K562 (cell line): ENCODE measurements around the gene MAML3. TPM values are rescaled to one million over a fixed set of nuclear protein-coding genes. Genes with fewer than 3 reads are reported as not detected.

ENCODE experiments used
- ATAC-seq: fragments of 200-7000 bp; cut with Tn5 transposase; 3 replicates; pipeline ENCODE4 v1.9.1; 2020; ENCODE audit warnings: moderate library complexity
- BruUV-seq: library from RNA; stranded (reverse); fragments of 400-500 nt; replicated peaks from 2 replicates; lab custom pipeline; 2021; lab: Mats Ljungman, UMichigan
- CTCF ChIA-PET: fragments of 300-600 bp; formaldehyde crosslinking; extraction: SDS; loops from one replicate; lab custom pipeline; 2021; ENCODE audit warnings: low intra/inter-chr PET ratio; lab: Yijun Ruan, JAX
- POLR2A ChIA-PET: fragments of 300-600, 350-650 bp; sonication (Branson Sonifier 250); formaldehyde crosslinking; extraction: SDS; loops from one replicate; lab custom pipeline; 2021; ENCODE audit warnings: antibody characterized with exemption, inconsistent platforms; lab: Yijun Ruan, JAX
- DNase-seq, 4 experiments: peaks; one replicate each; pipeline versions ENCODE4 v3.0.0 to v3.0.0-alpha.2; 2011 to 2018; ENCODE audit warnings: low spot score in 3 of 4, mixed read lengths in 3 of 4; ENCODE audit errors: extremely low read depth in 1 of 4
- FAIRE-seq: peaks from 2 replicates; lab custom pipeline; 2011; peaks lifted over from hg19 to GRCh38; lab: Jason Lieb, UNC
- H2AFZ ChIP-seq: 2 replicates; pipeline ENCODE4 v1.6.0; 2011; ENCODE audit warnings: low read depth, low read length, control low read depth, inconsistent platforms
- H3K27ac ChIP-seq: fragments of 200-600 bp; 3 replicates; pipeline ENCODE4 v1.8.0; 2011; ENCODE audit warnings: low read depth, mild to moderate bottlenecking, control low read depth, inconsistent platforms, low read length, moderate library complexity, mixed read lengths; ENCODE audit errors: extremely low read depth
- H3K27me3 ChIP-seq, 2 experiments: fragments of 300-600 bp in 1 of 2; 2 replicates in 1 of 2; 3 replicates in 1 of 2; pipeline versions ENCODE4 v1.6.0 to v1.8.0; 2011; ENCODE audit warnings: inconsistent platforms in 2 of 2, low read length in 2 of 2, mild to moderate bottlenecking in 1 of 2, mixed read lengths in 1 of 2, moderate library complexity in 1 of 2; ENCODE audit not compliant: control insufficient read depth in 2 of 2, insufficient read depth in 2 of 2
- H3K36me3 ChIP-seq: fragments of 300-600 bp; 3 replicates; pipeline ENCODE4 v1.8.0; 2011; ENCODE audit warnings: mild to moderate bottlenecking, low read length, inconsistent platforms; ENCODE audit not compliant: control insufficient read depth, insufficient read depth
- H3K4me1 ChIP-seq, 2 experiments: fragments of 200-600 bp in 1 of 2; replicated peaks in 1 of 2; 2 replicates in 1 of 2; 3 replicates in 1 of 2; pipeline versions ENCODE4 v1.5.1 to v1.8.0; 2011; ENCODE audit warnings: inconsistent platforms in 2 of 2, low read length in 2 of 2, mild to moderate bottlenecking in 1 of 2, mixed read lengths in 1 of 2, moderate library complexity in 1 of 2; ENCODE audit not compliant: control insufficient read depth in 2 of 2, insufficient read depth in 2 of 2
- H3K4me2 ChIP-seq: 2 replicates; pipeline ENCODE4 v1.6.1; 2011; ENCODE audit warnings: low read length, control low read depth, inconsistent platforms, mixed read lengths; ENCODE audit not compliant: insufficient read depth
- H3K4me3 ChIP-seq: fragments of 200-600 bp; sonication (generic), shearing (Covaris generic); 2 replicates; pipeline ENCODE4 v1.5.1; 2016; ENCODE audit warnings: control low read depth, inconsistent platforms
- H3K79me2 ChIP-seq: fragments of 200-600 bp; 3 replicates; pipeline ENCODE4 v1.8.0; 2011; ENCODE audit warnings: low read length, inconsistent platforms; ENCODE audit not compliant: control insufficient read depth, insufficient read depth
- H3K9ac ChIP-seq, 2 experiments: 2 replicates each; pipeline versions ENCODE4 v1.6.0 to v1.6.1; 2011; ENCODE audit warnings: low read depth in 2 of 2, low read length in 2 of 2, control low read depth in 1 of 2, inconsistent platforms in 1 of 2, mild to moderate bottlenecking in 1 of 2, mixed read lengths in 1 of 2; ENCODE audit not compliant: insufficient read depth in 1 of 2
- H3K9me1 ChIP-seq: one replicate; pipeline ENCODE4 v1.6.0; 2011; ENCODE audit warnings: inconsistent platforms, mild to moderate bottlenecking, low read length, moderate library complexity; ENCODE audit not compliant: control insufficient read depth, insufficient read depth
- H3K9me3 ChIP-seq: replicated peaks from 2 replicates; pipeline ENCODE4 v1.5.1; 2011; ENCODE audit warnings: low read depth, low read length, inconsistent platforms; ENCODE audit not compliant: control insufficient read depth, insufficient read depth
- H4K20me1 ChIP-seq: replicated peaks from 2 replicates; pipeline ENCODE4 v1.6.1; 2011; ENCODE audit warnings: low read length, inconsistent platforms, mixed read lengths; ENCODE audit not compliant: control insufficient read depth, insufficient read depth
- BRD4 ChIP-seq: fragments of 200-600 bp; sonication (generic); IDR thresholded peaks from 2 replicates; pipeline ENCODE4 v1.6.1; 2017; ENCODE audit warnings: inconsistent platforms
- CTCFL ChIP-seq: IDR thresholded peaks from 2 replicates; pipeline ENCODE4 v1.6.1; 2011; ENCODE audit warnings: borderline replicate concordance, low read depth, mild to moderate bottlenecking, moderate library complexity, low read length; ENCODE audit not compliant: insufficient read depth, poor library complexity, severe bottlenecking
- FOSL1 ChIP-seq: fragments of 200-800 bp; sonication (Bioruptor generic); conservative IDR thresholded peaks from 2 replicates; pipeline ENCODE4 v1.6.1; 2016; ENCODE audit warnings: missing genetic modification characterization, missing compliant biosample characterization
- GABPA ChIP-seq: fragments of 200-800 bp; sonication (Bioruptor generic); conservative IDR thresholded peaks from 2 replicates; pipeline ENCODE4 v1.6.1; 2016; ENCODE audit warnings: low read depth, missing genetic modification characterization, missing compliant biosample characterization
- GATA2 ChIP-seq: sonication (generic); formaldehyde crosslinking; IDR thresholded peaks from 2 replicates; pipeline ENCODE4 v1.4.0; 2020; ENCODE audit warnings: mild to moderate bottlenecking, missing genetic modification reagents
- HDAC1 ChIP-seq, 2 experiments: fragments of 450-650 bp; IDR thresholded peaks; 2 replicates each; pipeline ENCODE4 v1.6.1; 2016 to 2017; ENCODE audit warnings: inconsistent platforms in 1 of 2, mild to moderate bottlenecking in 1 of 2, moderate library complexity in 1 of 2
- HMBOX1 ChIP-seq: sonication (generic); IDR thresholded peaks from 2 replicates; pipeline ENCODE4 v1.6.1; 2016
- HMG20B ChIP-seq: fragments of 250-450 bp; sonication (Bioruptor Pico); IDR thresholded peaks from 2 replicates; pipeline ENCODE4 v1.5.0; 2021; ENCODE audit warnings: mild to moderate bottlenecking
- JUN ChIP-seq, 2 experiments: sonication (generic) in 1 of 2; formaldehyde crosslinking in 1 of 2; IDR thresholded peaks; 2 replicates each; pipeline versions ENCODE4 v1.6.1 to v1.8.0; 2012 to 2022; ENCODE audit warnings: borderline replicate concordance in 2 of 2, mild to moderate bottlenecking in 2 of 2, improper control_type of control experiment in 1 of 2, low read depth in 1 of 2, low read length in 1 of 2, missing genetic modification reagents in 1 of 2
- MAFK ChIP-seq: IDR thresholded peaks from 2 replicates; pipeline ENCODE4 v1.6.1; 2011; ENCODE audit warnings: low read length, improper control_type of control experiment
- NFATC3 ChIP-seq: fragments of 450-650 bp; IDR thresholded peaks from 2 replicates; pipeline ENCODE4 v1.6.1; 2017; ENCODE audit warnings: mild to moderate bottlenecking
- POLR2A ChIP-seq: fragments of 450-650 bp; conservative IDR thresholded peaks from 2 replicates; pipeline ENCODE4 v1.6.1; 2016
- POLR2AphosphoS2 ChIP-seq: IDR thresholded peaks from 2 replicates; pipeline ENCODE4 v1.6.1; 2012; ENCODE audit warnings: low read length, improper control_type of control experiment
- RAD21 ChIP-seq, 2 experiments: fragments of 250-450 bp in 1 of 2; fragments of 450-650 bp in 1 of 2; sonication (Bioruptor Pico) in 1 of 2; formaldehyde crosslinking in 1 of 2; IDR thresholded peaks in 1 of 2; conservative IDR thresholded peaks in 1 of 2; 2 replicates each; pipeline versions ENCODE4 v1.4.0 to v1.8.0; 2020 to 2022; ENCODE audit warnings: mild to moderate bottlenecking in 2 of 2, moderate library complexity in 1 of 2
- SIX5 ChIP-seq, 2 experiments: IDR thresholded peaks; 2 replicates each; pipeline ENCODE4 v1.6.1; 2011; ENCODE audit warnings: low read length in 2 of 2, borderline replicate concordance in 1 of 2, low read depth in 1 of 2, mild to moderate bottlenecking in 1 of 2, moderate library complexity in 1 of 2; ENCODE audit not compliant: insufficient read depth in 1 of 2
- SMARCE1 ChIP-seq: fragments of 450-650 bp; IDR thresholded peaks from 2 replicates; pipeline ENCODE4 v1.7.1; 2016; ENCODE audit warnings: mild to moderate bottlenecking
- SMC3 ChIP-seq: conservative IDR thresholded peaks from 2 replicates; pipeline ENCODE4 v1.6.1; 2011; ENCODE audit warnings: low read depth, low read length, improper control_type of control experiment; ENCODE audit not compliant: insufficient read depth
- THAP7 ChIP-seq: fragments of 250-450 bp; sonication (Bioruptor Pico); IDR thresholded peaks from 2 replicates; pipeline ENCODE4 v1.5.0; 2021
- ZNF124 ChIP-seq: sonication (generic); formaldehyde crosslinking; IDR thresholded peaks from 2 replicates; pipeline ENCODE4 v1.8.1; 2022; ENCODE audit warnings: missing genetic modification reagents
- ZNF41 ChIP-seq: fragments of 250-450 bp; sonication (Bioruptor Pico); conservative IDR thresholded peaks from 2 replicates; pipeline ENCODE4 v1.4.0; 2020; ENCODE audit warnings: mild to moderate bottlenecking
- WGBS: fragments of 100-300 bp; shearing (Covaris generic); methylation state at CpG from one replicate; pipeline ENCODE4 v1.1.6; 2016; ENCODE audit warnings: low coverage, mixed read lengths; ENCODE audit not compliant: insufficient coverage; ENCODE audit errors: missing lambda C conversion rate; 5-methylcytosine and 5-hydroxymethylcytosine counted together
- in situ Hi-C: fragments of 300-500 bp; cut with MboI; formaldehyde crosslinking; loops from 4 replicates; pipeline ENCODE4 v1.15.0; 2018; ENCODE audit warnings: inconsistent platforms, mixed read lengths
- intact Hi-C: fragments of 100-400 bp; cut with micrococcal nuclease; formaldehyde crosslinking; loops from 2 replicates; pipeline ENCODE4 v1.14.2; 2022
- polyA plus RNA-seq, 8 experiments: library from polyadenylated mRNA; depleted of rRNA in 4 of 8; stranded (reverse) in 5 of 8; unstranded in 3 of 8; fragments of >200 nt; fragmentation: Nextera tagmentation in 2 of 8; fragmentation: Illumina TruSeq in 1 of 8; extraction: Ambion mirVana in 2 of 8; extraction: Trizol in 1 of 8; gene quantifications; 2 replicates each; pipeline versions ENCODE4 v1.2.1 to v1.2.3, GENCODE V29; 2011 to 2014; ENCODE audit warnings: inconsistent platforms in 1 of 8, missing spikeins in 1 of 8
- total RNA-seq, 7 experiments: library from RNA; depleted of rRNA in 6 of 7; stranded (reverse); fragments of >200 nt in 6 of 7; fragmentation: Illumina TruSeq in 2 of 7; extraction: Trizol in 2 of 7; gene quantifications; 2 replicates each; pipeline versions ENCODE4 v1.2.1 to v1.2.3, GENCODE V29; 2011 to 2021; ENCODE audit warnings: low replicate concordance in 1 of 7

MAML3 gene
- total and polyA plus RNA-seq, 9 of the 15 experiments (the other 6 are each of a cell fraction or from before 2014, with no cell fraction given) = 0.01 to 0.55 (median 0.25) TPM

GRCh38 chr4:139762720-139763119 is 391.3 kb downstream of the MAML3 start (continued):
- no peak for TF ChIP-seq JUN (IDR thresholded peaks at IDR 0.05; ENCODE audit: borderline replicate concordance, low read depth, low read length)
- TF ChIP-seq JUN (CRISPR knock-in tag; IDR thresholded peaks at IDR 0.05; ENCODE audit: borderline replicate concordance) = no peak
- no peak for TF ChIP-seq BRD4
- no peak for TF ChIP-seq HMG20B (CRISPR knock-in tag)
- TF ChIP-seq SMARCE1 = no peak
- TF ChIP-seq SIX5 (IDR thresholded peaks at IDR 0.05; ENCODE audit: borderline replicate concordance in 1 of 2, insufficient read depth in 1 of 2, low read depth in 1 of 2, low read length in 2 of 2) = no peak
- no peak for TF ChIP-seq FOSL1 (tag)
- no peak for TF ChIP-seq ZNF124 (CRISPR knock-in tag)
- TF ChIP-seq NFATC3 = no peak
- TF ChIP-seq THAP7 (CRISPR knock-in tag) = no peak
- no peak for TF ChIP-seq HMBOX1

GRCh38 chr4:139761461-139761860 is 392.5 kb downstream of the MAML3 start:
- CTCF ChIA-PET = no interaction called here
- FAIRE-seq = peak; percentile 23
- no peak for TF ChIP-seq POLR2AphosphoS2
- no peak for TF ChIP-seq GABPA
- no peak for TF ChIP-seq POLR2A
- TF ChIP-seq ZNF41 (CRISPR knock-in tag) = no peak
- TF ChIP-seq MAFK = no peak
- TF ChIP-seq NFATC3 = no peak
- 0 out of 2 replicates have a peak, but pooled peaks have one; percentile 16 for TF ChIP-seq SMC3
- TF ChIP-seq RAD21 (CRISPR knock-in tag; conservative IDR thresholded peaks at IDR 0.05 in 1 of 2, IDR thresholded peaks at IDR 0.05 in 1 of 2) = peak in 1 of 2 experiments; percentile 54; a peak in 2 of 4 replicates
- no peak for TF ChIP-seq HDAC1 (IDR thresholded peaks at IDR 0.05)
- no peak for TF ChIP-seq GATA2
- TF ChIP-seq CTCFL = peak; percentile 21

More at GRCh38 chr4:139761461-139761860, 392.5 kb downstream of the MAML3 start:
- Histone ChIP-seq H2AFZ (no peak overlapping the region), H3K27me3 (peaks cover 21 to 31% of the 10 kb centered on the region in 2 experiments; a peak in 4 of 5 replicates), H3K9ac (no peak overlapping the region), H3K36me3 (no peaks in the 10 kb centered on the region), H3K27ac (no peak overlapping the region), H3K4me1 (no peaks in the 10 kb centered on the region), H3K9me3 (no peaks in the 10 kb centered on the region), H3K4me2 (no peak overlapping the region), H4K20me1 (no peaks in the 10 kb centered on the region), H3K4me3 (no peak overlapping the region), H3K9me1 (no peaks in the 10 kb centered on the region), H3K79me2 (no peaks in the 10 kb centered on the region)
- DNase-seq (peak; percentile 18 to 37 (median 24)), ATAC-seq (peak; percentile 92)
- 0% methylated on average over 4 of the region's 4 CpGs for WGBS
- in situ Hi-C loops (no loop called here), intact Hi-C loops (no loop called here)
- POLR2A ChIA-PET = no interaction called here
- BruUV-seq = no TSS peak
